Measurements from ENCODE around the gene IMPG1.

DNA sequence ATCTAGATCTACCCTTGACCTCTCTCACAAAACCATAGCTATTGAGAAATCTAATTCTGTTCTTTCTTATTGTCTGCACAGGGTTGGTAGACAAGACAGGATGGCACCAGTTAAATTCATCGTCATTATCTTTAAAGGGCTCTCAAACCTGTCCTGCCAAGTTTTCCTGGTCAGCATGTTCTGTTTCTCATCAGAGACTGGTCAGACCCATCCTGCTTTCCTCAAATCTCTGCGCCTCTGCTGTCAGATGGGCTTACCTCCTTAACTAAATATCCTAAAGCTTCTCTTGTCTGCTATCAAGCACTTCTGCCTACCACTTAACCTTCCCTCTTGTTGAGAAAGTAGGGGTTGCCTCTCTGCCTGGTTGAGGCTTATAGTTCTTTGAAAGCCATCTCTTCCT, 198.2 kb downstream of the IMPG1 start:
- TF ChIP-seq CTCF (IDR thresholded peaks at IDR 0.05; ENCODE audit: low read length), result no peak
- TF ChIP-seq EZH2 (IDR thresholded peaks at IDR 0.05; ENCODE audit: borderline replicate concordance, low read length), result no peak

All from OCI-LY1 (cell line).